GM23338 (cell line): ENCODE results near the gene SUB1. TPM values are rescaled to one million over a fixed set of nuclear protein-coding genes. Genes with fewer than 3 reads are reported as not detected.

Source experiments
- ATAC-seq: fragments of 200-7000 bp; cut with Tn5 transposase; 3 replicates; pipeline ENCODE4 v1.9.1; 2020
- DNase-seq: peaks from one replicate; pipeline ENCODE4 v3.0.0-alpha.2; 2015; ENCODE audit warnings: low spot score
- H2AFZ ChIP-seq: fragments of 200-600 bp; sonication (generic); 2 replicates; pipeline ENCODE4 v1.8.0; 2016; ENCODE audit warnings: antibody characterized with exemption, mild to moderate bottlenecking, moderate library complexity
- H3F3A ChIP-seq: fragments of 200-600 bp; sonication (generic); replicated peaks from 2 replicates; pipeline ENCODE4 v1.8.0; 2017; ENCODE audit warnings: antibody characterized with exemption, mixed run types, low read depth
- H3K27ac ChIP-seq: fragments of 200-600 bp; sonication (generic); 2 replicates; pipeline ENCODE4 v1.6.1; 2016; ENCODE audit warnings: low read depth
- H3K27me3 ChIP-seq: fragments of 200-600 bp; sonication (generic); 2 replicates; pipeline ENCODE4 v1.8.0; 2016; ENCODE audit warnings: mild to moderate bottlenecking, mixed run types, moderate library complexity; ENCODE audit not compliant: insufficient read depth
- H3K36me3 ChIP-seq: fragments of 200-600 bp; sonication (generic); 2 replicates; pipeline ENCODE4 v1.8.0; 2016; ENCODE audit warnings: mild to moderate bottlenecking; ENCODE audit not compliant: insufficient read depth
- H3K4me1 ChIP-seq: fragments of 200-600 bp; sonication (generic); 2 replicates; pipeline ENCODE4 v1.8.0; 2016; ENCODE audit warnings: mild to moderate bottlenecking, moderate library complexity; ENCODE audit not compliant: insufficient read depth
- H3K4me2 ChIP-seq: fragments of 200-600 bp; sonication (generic); 2 replicates; pipeline ENCODE4 v1.7.1; 2017; ENCODE audit warnings: mixed run types
- H3K4me3 ChIP-seq: fragments of 200-600 bp; sonication (generic); 2 replicates; pipeline ENCODE4 v1.6.1; 2016; ENCODE audit warnings: mixed run types
- H3K79me2 ChIP-seq: fragments of 200-600 bp; sonication (generic); replicated peaks from 2 replicates; pipeline ENCODE4 v1.8.0; 2017; ENCODE audit warnings: mild to moderate bottlenecking; ENCODE audit not compliant: insufficient read depth
- H3K9me2 ChIP-seq: fragments of 200-600 bp; sonication (generic); 2 replicates; pipeline ENCODE4 v1.8.0; 2017; ENCODE audit not compliant: insufficient read depth
- H4K20me1 ChIP-seq: fragments of 200-600 bp; sonication (generic); replicated peaks from 2 replicates; pipeline ENCODE4 v1.8.0; 2017; ENCODE audit warnings: mild to moderate bottlenecking; ENCODE audit not compliant: insufficient read depth
- H3K27ac Mint-ChIP-seq: 2 replicates; pipeline ENCODE4 v1.8.0; 2020; ENCODE audit warnings: inconsistent platforms, mild to moderate bottlenecking, moderate library complexity, mixed read lengths
- H3K27me3 Mint-ChIP-seq: 3 replicates; pipeline ENCODE4 v1.8.0; 2022; ENCODE audit warnings: low read depth, mild to moderate bottlenecking, moderate library complexity, mixed read lengths, inconsistent platforms; ENCODE audit not compliant: insufficient read depth, poor library complexity
- H3K36me3 Mint-ChIP-seq: 3 replicates; pipeline ENCODE4 v1.8.0; 2021; ENCODE audit warnings: low read depth, mild to moderate bottlenecking, inconsistent platforms, moderate library complexity, mixed read lengths
- H3K4me1 Mint-ChIP-seq: 3 replicates; pipeline ENCODE4 v1.8.0; 2020; ENCODE audit warnings: mild to moderate bottlenecking, inconsistent platforms, mixed read lengths
- H3K4me3 Mint-ChIP-seq: 3 replicates; pipeline ENCODE4 v1.8.0; 2021; ENCODE audit warnings: moderate library complexity, mild to moderate bottlenecking, inconsistent platforms, mixed read lengths
- H3K9me3 Mint-ChIP-seq: 3 replicates; pipeline ENCODE4 v1.8.0; 2020; ENCODE audit warnings: moderate library complexity, mild to moderate bottlenecking, inconsistent platforms, mixed read lengths
- CREB1 ChIP-seq: fragments of 250-450 bp; sonication (Bioruptor Pico); IDR thresholded peaks from 2 replicates; pipeline ENCODE4 v1.5.0; 2020; ENCODE audit warnings: low read depth, mild to moderate bottlenecking, moderate library complexity
- CTCF ChIP-seq, 2 experiments: fragments of 200-600 bp in 1 of 2; sonication (generic) in 1 of 2; conservative IDR thresholded peaks; 2 replicates each; pipeline versions ENCODE4 v1.5.1 to v1.6.1; 2016 to 2017; ENCODE audit warnings: antibody characterized with exemption in 2 of 2, low read depth in 2 of 2, mild to moderate bottlenecking in 2 of 2, moderate library complexity in 1 of 2
- EZH2 ChIP-seq: fragments of 200-600 bp; sonication (generic); IDR thresholded peaks from one replicate; pipeline ENCODE4 v1.8.0; 2017; ENCODE audit warnings: antibody characterized with exemption, mild to moderate bottlenecking, low read depth; ENCODE audit not compliant: unreplicated experiment
- JUNB ChIP-seq: IDR thresholded peaks from one replicate; pipeline ENCODE4 v1.6.1; 2016; ENCODE audit warnings: antibody characterized with exemption; ENCODE audit not compliant: unreplicated experiment
- NANOG ChIP-seq: IDR thresholded peaks from 2 replicates; pipeline ENCODE4 v1.6.1; 2016; ENCODE audit warnings: antibody characterized with exemption, borderline replicate concordance
- POLR2AphosphoS5 ChIP-seq: IDR thresholded peaks from 2 replicates; pipeline ENCODE4 v1.6.1; 2016; ENCODE audit warnings: antibody characterized with exemption, low read depth
- STAT1 ChIP-seq: IDR thresholded peaks from one replicate; pipeline ENCODE4 v1.6.1; 2016; ENCODE audit warnings: antibody characterized with exemption; ENCODE audit not compliant: unreplicated experiment
- ZNF114 ChIP-seq: fragments of 250-450 bp; sonication (Bioruptor Pico); IDR thresholded peaks from 2 replicates; pipeline ENCODE4 v1.5.0; 2020; ENCODE audit warnings: mild to moderate bottlenecking, moderate library complexity
- ZNF331 ChIP-seq: fragments of 250-450 bp; sonication (Bioruptor Pico); IDR thresholded peaks from 2 replicates; pipeline ENCODE4 v1.5.0; 2020; ENCODE audit warnings: low read depth, mild to moderate bottlenecking, moderate library complexity
- ZNF462 ChIP-seq: fragments of 250-450 bp; sonication (Bioruptor Pico); IDR thresholded peaks from 2 replicates; pipeline ENCODE4 v1.5.0; 2020; ENCODE audit warnings: mild to moderate bottlenecking, moderate library complexity
- polyA plus RNA-seq: library from polyadenylated mRNA; unstranded; fragments of >200 nt; fragmentation: Nextera tagmentation; extraction: Ambion mirVana; gene quantifications from 2 replicates; pipeline ENCODE4 v1.2.1, GENCODE V29; 2016
- total RNA-seq: library from RNA; depleted of rRNA; stranded (reverse); fragments of >200 nt; shearing (Covaris generic); gene quantifications from 2 replicates; pipeline ENCODE4 v1.2.3, GENCODE V29; 2014
- TF ChIP-seq, protein P1 (sequence below): IDR thresholded peaks from 2 replicates; pipeline ENCODE4 v1.6.1; 2016; ENCODE audit warnings: antibody characterized with exemption
- TF ChIP-seq, protein P2 (sequence below): IDR thresholded peaks from one replicate; pipeline ENCODE4 v1.6.1; 2018; ENCODE audit warnings: antibody characterized with exemption; ENCODE audit not compliant: unreplicated experiment

SUB1 gene
- total and polyA plus RNA-seq, 2 experiments from 2014 or later = 365 to 1,041 TPM

DNA sequence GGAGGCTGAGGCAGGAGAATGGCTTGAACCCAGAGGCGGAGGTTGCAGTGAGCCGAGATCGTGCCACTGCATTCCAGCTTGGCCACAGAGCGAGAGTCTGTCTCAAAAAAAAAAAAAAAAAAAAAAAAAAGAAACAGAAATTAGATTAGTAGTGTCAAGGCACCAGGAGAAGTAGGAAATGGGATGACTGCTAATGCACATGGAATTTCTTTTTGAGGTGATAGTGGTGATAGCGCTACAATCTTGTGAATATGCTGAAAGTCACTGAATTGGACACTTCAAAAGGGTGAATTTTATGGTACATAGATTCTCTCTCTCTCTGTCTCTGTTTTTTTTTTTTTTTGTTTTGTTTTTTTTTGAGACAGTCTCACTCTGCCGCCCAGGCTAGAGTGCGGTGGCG lies 42.1 kb upstream of the SUB1 start:
- Mint-ChIP-seq H3K27ac (no peak overlapping the region), H3K9me3 (no peaks in the 10 kb centered on the region; the same call in 2 of the 3 replicates), H3K36me3 (no peaks in the 10 kb centered on the region), H3K4me1 (no peaks in the 10 kb centered on the region; the same call in 2 of the 3 replicates), H3K27me3 (peaks cover 2% of the 10 kb centered on the region), H3K4me3 (no peak overlapping the region)
- TF ChIP-seq POLR2AphosphoS5 (no peak), STAT1 (no peak), NANOG (no peak), CTCF (conservative IDR thresholded peaks at IDR 0.05; ENCODE audit: low read depth in 2 of 2) (no peak), JUNB (no peak), ZNF462 (no peak), CREB1 (CRISPR knock-in tag) (no peak), EZH2 (no peak), ZNF114 (CRISPR knock-in tag) (no peak), ZNF331 (CRISPR knock-in tag) (no peak)
- TF ChIP-seq, protein P1, sequence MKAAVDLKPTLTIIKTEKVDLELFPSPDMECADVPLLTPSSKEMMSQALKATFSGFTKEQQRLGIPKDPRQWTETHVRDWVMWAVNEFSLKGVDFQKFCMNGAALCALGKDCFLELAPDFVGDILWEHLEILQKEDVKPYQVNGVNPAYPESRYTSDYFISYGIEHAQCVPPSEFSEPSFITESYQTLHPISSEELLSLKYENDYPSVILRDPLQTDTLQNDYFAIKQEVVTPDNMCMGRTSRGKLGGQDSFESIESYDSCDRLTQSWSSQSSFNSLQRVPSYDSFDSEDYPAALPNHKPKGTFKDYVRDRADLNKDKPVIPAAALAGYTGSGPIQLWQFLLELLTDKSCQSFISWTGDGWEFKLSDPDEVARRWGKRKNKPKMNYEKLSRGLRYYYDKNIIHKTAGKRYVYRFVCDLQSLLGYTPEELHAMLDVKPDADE = no peak
- TF ChIP-seq, protein P2, sequence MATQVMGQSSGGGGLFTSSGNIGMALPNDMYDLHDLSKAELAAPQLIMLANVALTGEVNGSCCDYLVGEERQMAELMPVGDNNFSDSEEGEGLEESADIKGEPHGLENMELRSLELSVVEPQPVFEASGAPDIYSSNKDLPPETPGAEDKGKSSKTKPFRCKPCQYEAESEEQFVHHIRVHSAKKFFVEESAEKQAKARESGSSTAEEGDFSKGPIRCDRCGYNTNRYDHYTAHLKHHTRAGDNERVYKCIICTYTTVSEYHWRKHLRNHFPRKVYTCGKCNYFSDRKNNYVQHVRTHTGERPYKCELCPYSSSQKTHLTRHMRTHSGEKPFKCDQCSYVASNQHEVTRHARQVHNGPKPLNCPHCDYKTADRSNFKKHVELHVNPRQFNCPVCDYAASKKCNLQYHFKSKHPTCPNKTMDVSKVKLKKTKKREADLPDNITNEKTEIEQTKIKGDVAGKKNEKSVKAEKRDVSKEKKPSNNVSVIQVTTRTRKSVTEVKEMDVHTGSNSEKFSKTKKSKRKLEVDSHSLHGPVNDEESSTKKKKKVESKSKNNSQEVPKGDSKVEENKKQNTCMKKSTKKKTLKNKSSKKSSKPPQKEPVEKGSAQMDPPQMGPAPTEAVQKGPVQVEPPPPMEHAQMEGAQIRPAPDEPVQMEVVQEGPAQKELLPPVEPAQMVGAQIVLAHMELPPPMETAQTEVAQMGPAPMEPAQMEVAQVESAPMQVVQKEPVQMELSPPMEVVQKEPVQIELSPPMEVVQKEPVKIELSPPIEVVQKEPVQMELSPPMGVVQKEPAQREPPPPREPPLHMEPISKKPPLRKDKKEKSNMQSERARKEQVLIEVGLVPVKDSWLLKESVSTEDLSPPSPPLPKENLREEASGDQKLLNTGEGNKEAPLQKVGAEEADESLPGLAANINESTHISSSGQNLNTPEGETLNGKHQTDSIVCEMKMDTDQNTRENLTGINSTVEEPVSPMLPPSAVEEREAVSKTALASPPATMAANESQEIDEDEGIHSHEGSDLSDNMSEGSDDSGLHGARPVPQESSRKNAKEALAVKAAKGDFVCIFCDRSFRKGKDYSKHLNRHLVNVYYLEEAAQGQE = no peak
- Histone ChIP-seq H3K4me3 (no peak overlapping the region), H3K27me3 (no peaks in the 10 kb centered on the region), H3K79me2 (no peaks in the 10 kb centered on the region), H4K20me1 (no peaks in the 10 kb centered on the region), H3K36me3 (no peaks in the 10 kb centered on the region), H3K9me2 (no peaks in the 10 kb centered on the region), H3K4me1 (no peaks in the 10 kb centered on the region), H3K27ac (no peak overlapping the region), H2AFZ (no peak overlapping the region), H3K4me2 (no peak overlapping the region), H3F3A (no peaks in the 10 kb centered on the region)
- ATAC-seq (no peak), DNase-seq (no peak)
